CD14-positive monocyte (primary cell): ENCODE results near the gene CCR4. TPM values are rescaled to one million over a fixed set of nuclear protein-coding genes. Genes with fewer than 3 reads are reported as not detected.

Experiments
- DNase-seq, 3 donors: peaks; one replicate each; pipeline ENCODE4 v3.0.0-alpha.2; 2011 to 2022
- H2AFZ ChIP-seq: 2 replicates; pipeline ENCODE4 v1.6.0; 2012; ENCODE audit warnings: mild to moderate bottlenecking, low read depth, low read length, inconsistent platforms; ENCODE audit not compliant: insufficient read depth, poor library complexity, severe bottlenecking
- H3K27ac ChIP-seq, 2 donors: 1 replicate in 1 of 2; 2 replicates in 1 of 2; pipeline ENCODE4 v1.5.1; 2012 to 2013; ENCODE audit warnings: low read length in 2 of 2, control low read depth in 1 of 2, inconsistent platforms in 1 of 2, low read depth in 1 of 2, mild to moderate bottlenecking in 1 of 2
- H3K27me3 ChIP-seq, 2 donors: one replicate each; pipeline versions ENCODE4 v1.6.0 to v1.6.1; 2011 to 2013; ENCODE audit warnings: low read length in 2 of 2; ENCODE audit not compliant: control insufficient read depth in 2 of 2, insufficient read depth in 2 of 2
- H3K36me3 ChIP-seq, 2 donors: replicated peaks in 1 of 2; 1 replicate in 1 of 2; 2 replicates in 1 of 2; pipeline versions ENCODE4 v1.5.1 to v1.6.1; 2012 to 2013; ENCODE audit warnings: low read length in 2 of 2, control low read depth in 1 of 2, inconsistent platforms in 1 of 2, mild to moderate bottlenecking in 1 of 2; ENCODE audit not compliant: insufficient read depth in 2 of 2, control insufficient read depth in 1 of 2
- H3K4me1 ChIP-seq, 2 donors: 1 replicate in 1 of 2; 2 replicates in 1 of 2; pipeline versions ENCODE4 v1.5.1 to v1.6.1; 2012 to 2013; ENCODE audit warnings: low read length in 2 of 2, control low read depth in 1 of 2, inconsistent platforms in 1 of 2, mild to moderate bottlenecking in 1 of 2, moderate library complexity in 1 of 2; ENCODE audit not compliant: insufficient read depth in 2 of 2, control insufficient read depth in 1 of 2
- H3K4me2 ChIP-seq: replicated peaks from 2 replicates; pipeline ENCODE3; 2012; ENCODE audit warnings: low read length, moderate library complexity, mild to moderate bottlenecking; ENCODE audit not compliant: poor library complexity, severe bottlenecking; ENCODE audit errors: extremely low read depth
- H3K4me3 ChIP-seq, 3 experiments: fragments of 200-600 bp in 1 of 3; sonication (generic) in 1 of 3; replicated peaks in 1 of 3; 1 replicate in 2 of 3; 2 replicates in 1 of 3; pipeline ENCODE4 v1.5.1; 2011 to 2013; ENCODE audit warnings: low read length in 3 of 3, mild to moderate bottlenecking in 3 of 3, control low read depth in 2 of 3, low read depth in 2 of 3, inconsistent platforms in 1 of 3, moderate library complexity in 1 of 3
- H3K79me2 ChIP-seq: 2 replicates; pipeline ENCODE4 v1.6.0; 2012; ENCODE audit warnings: mild to moderate bottlenecking, control low read depth, inconsistent platforms, low read length, moderate library complexity; ENCODE audit not compliant: insufficient read depth
- H3K9ac ChIP-seq: 2 replicates; pipeline ENCODE4 v1.6.0; 2017; ENCODE audit warnings: low read length, mild to moderate bottlenecking; ENCODE audit not compliant: insufficient read depth, poor library complexity, severe bottlenecking
- H3K9me3 ChIP-seq, 2 donors: replicated peaks in 1 of 2; 1 replicate in 1 of 2; 2 replicates in 1 of 2; pipeline versions ENCODE4 v1.5.1 to v1.6.1; 2012 to 2013; ENCODE audit warnings: low read length in 2 of 2, control low read depth in 1 of 2; ENCODE audit not compliant: control insufficient read depth in 1 of 2, insufficient read depth in 1 of 2
- H4K20me1 ChIP-seq: 2 replicates; pipeline ENCODE4 v1.6.0; 2012; ENCODE audit warnings: mild to moderate bottlenecking, low read length, control low read depth, moderate library complexity; ENCODE audit not compliant: insufficient read depth
- H3K27ac Mint-ChIP-seq, 7 donors: one replicate each; pipeline ENCODE4 v1.8.0; 2020; ENCODE audit warnings: mild to moderate bottlenecking in 7 of 7, mixed read lengths in 7 of 7, moderate library complexity in 6 of 7, inconsistent platforms in 2 of 7
- H3K27me3 Mint-ChIP-seq, 3 donors: one replicate each; pipeline ENCODE4 v1.8.0; 2021 to 2022; ENCODE audit warnings: low read depth in 3 of 3, mild to moderate bottlenecking in 3 of 3, mixed read lengths in 3 of 3, moderate library complexity in 3 of 3, inconsistent platforms in 1 of 3
- H3K36me3 Mint-ChIP-seq, 2 donors: one replicate each; pipeline ENCODE4 v1.8.0; 2020; ENCODE audit warnings: mixed read lengths in 2 of 2, inconsistent platforms in 1 of 2, mild to moderate bottlenecking in 1 of 2
- H3K4me1 Mint-ChIP-seq: one replicate; pipeline ENCODE4 v1.8.0; 2020; ENCODE audit warnings: mild to moderate bottlenecking, mixed read lengths
- H3K4me3 Mint-ChIP-seq, 2 donors: one replicate each; pipeline ENCODE4 v1.8.0; 2020; ENCODE audit warnings: mild to moderate bottlenecking in 2 of 2, mixed read lengths in 2 of 2, moderate library complexity in 1 of 2
- H3K9me3 Mint-ChIP-seq, 7 donors: one replicate each; pipeline ENCODE4 v1.8.0; 2020 to 2022; ENCODE audit warnings: mixed read lengths in 7 of 7, mild to moderate bottlenecking in 6 of 7, moderate library complexity in 6 of 7, inconsistent platforms in 2 of 7
- CTCF ChIP-seq: fragments of 200-600 bp; IDR thresholded peaks from one replicate; pipeline ENCODE4 v1.8.0; 2022; ENCODE audit warnings: antibody characterized with exemption, mild to moderate bottlenecking
- WGBS: methylation state at CpG from one replicate; pipeline ENCODE4 v1.1.5; 2013; ENCODE audit warnings: missing lambda C conversion rate; ENCODE audit not compliant: insufficient coverage; 5-methylcytosine and 5-hydroxymethylcytosine counted together
- intact Hi-C, 2 donors: fragments of 100-400 bp; cut with micrococcal nuclease; formaldehyde crosslinking; loops; one replicate each; pipeline versions ENCODE4 v1.15.0 to v1.15.1; 2023
- polyA plus RNA-seq, 3 donors: library from polyadenylated mRNA; depleted of rRNA in 1 of 3; unstranded in 2 of 3; stranded (reverse) in 1 of 3; fragments of 300-500 nt in 2 of 3; fragments of >200 nt in 1 of 3; fragmentation: Illumina TruSeq in 2 of 3; gene quantifications; 1 replicate in 2 of 3; 2 replicates in 1 of 3; pipeline ENCODE4 v1.2.3, GENCODE V29; 2012 to 2021

CCR4 gene
- polyA plus RNA-seq, 3 donors, result 0.04 TPM; not detected in 2

DNA sequence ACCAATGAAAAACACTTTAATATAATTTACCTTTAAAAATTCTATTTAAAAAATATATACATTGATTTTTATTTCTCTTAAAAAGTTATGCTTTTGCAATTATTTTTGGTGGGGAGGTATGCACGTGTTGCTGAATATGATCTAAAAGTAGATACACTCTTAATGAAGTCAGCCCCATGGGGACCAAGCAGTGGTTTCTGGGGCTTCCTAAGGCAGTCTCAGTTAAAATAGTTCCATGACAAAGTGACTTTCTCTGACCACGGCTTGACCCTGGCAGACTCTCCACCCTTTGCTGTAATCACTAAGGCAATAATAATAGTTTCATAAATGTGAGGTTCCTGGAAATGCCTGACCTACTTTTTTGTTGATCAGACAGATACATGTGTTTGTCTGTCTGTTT, 50.4 kb downstream of the CCR4 start:
- peaks cover 4% of the 10 kb centered on the region for H3K4me1 Mint-ChIP-seq
- no peak overlapping the region for H2AFZ ChIP-seq
- DNase-seq, result no peak
- intact Hi-C loops, result no loop called here
- peaks cover 59 to 95% of the 10 kb centered on the region in 2 donors for H3K36me3 ChIP-seq
- H3K4me1 ChIP-seq, result no peaks in the 10 kb centered on the region
- H3K36me3 Mint-ChIP-seq, result peaks cover 74 to 89% of the 10 kb centered on the region in 2 donors
- H3K4me3 ChIP-seq, result no peak overlapping the region
- TF ChIP-seq CTCF, result no peak
- peaks cover 6% of the 10 kb centered on the region for H4K20me1 ChIP-seq
- H3K9me3 ChIP-seq, result no peaks in the 10 kb centered on the region
- no peak overlapping the region for H3K4me2 ChIP-seq
- no peaks in the 10 kb centered on the region for H3K27me3 Mint-ChIP-seq
- H3K27ac ChIP-seq, result no peak overlapping the region
- H3K9me3 Mint-ChIP-seq, result peaks cover 0 to 4% (median 2%) of the 10 kb centered on the region in 7 donors
- no peak overlapping the region for H3K9ac ChIP-seq
- no peaks in the 10 kb centered on the region for H3K79me2 ChIP-seq
- no peak overlapping the region for H3K4me3 Mint-ChIP-seq
- WGBS, result no CpG with 5 or more reads among the region's 2 CpGs
- no peaks in the 10 kb centered on the region for H3K27me3 ChIP-seq
- peak overlapping the region in 1 of 7 donors; percentile 12 for H3K27ac Mint-ChIP-seq

DNA sequence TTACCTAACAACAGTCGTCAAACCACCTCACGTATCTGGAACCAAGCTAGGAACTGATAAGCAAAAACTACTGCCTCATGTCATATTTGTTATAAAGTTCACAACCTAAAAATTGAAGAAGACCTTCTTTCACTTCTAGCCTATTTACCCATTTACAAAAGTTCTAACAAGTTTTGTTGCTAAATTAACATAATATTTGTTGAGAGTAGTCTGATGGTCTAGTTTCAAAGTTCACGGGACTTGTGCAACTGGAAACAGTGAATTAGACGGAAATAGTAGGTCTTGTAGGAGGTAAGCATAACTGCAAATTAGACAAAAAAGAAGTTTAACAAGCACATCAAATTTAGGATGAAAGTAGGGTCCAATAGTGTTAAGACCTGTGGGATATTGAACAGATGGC, 51.9 kb downstream of the CCR4 start:
- H3K36me3 Mint-ChIP-seq, result peaks cover 79 to 92% of the 10 kb centered on the region in 2 donors
- peaks cover 6% of the 10 kb centered on the region for H3K4me1 Mint-ChIP-seq
- intact Hi-C loops, result no loop called here
- H3K4me2 ChIP-seq, result no peak overlapping the region
- no peak for DNase-seq
- no peaks in the 10 kb centered on the region for H3K27me3 ChIP-seq
- H3K4me1 ChIP-seq, result no peaks in the 10 kb centered on the region
- no peak overlapping the region for H3K9ac ChIP-seq
- no peaks in the 10 kb centered on the region for H3K27me3 Mint-ChIP-seq
- peaks cover 0 to 4% (median 2%) of the 10 kb centered on the region in 7 donors for H3K9me3 Mint-ChIP-seq
- 100% methylated on average over 2 of the region's 4 CpGs for WGBS
- H3K4me3 ChIP-seq, result no peak overlapping the region
- no peak overlapping the region for H3K27ac ChIP-seq
- no peak overlapping the region for H2AFZ ChIP-seq
- no peak for TF ChIP-seq CTCF
- H3K79me2 ChIP-seq, result no peaks in the 10 kb centered on the region
- peaks cover 6% of the 10 kb centered on the region for H4K20me1 ChIP-seq
- H3K27ac Mint-ChIP-seq, result no peak overlapping the region
- no peaks in the 10 kb centered on the region for H3K9me3 ChIP-seq
- H3K4me3 Mint-ChIP-seq, result no peak overlapping the region
- peaks cover 62 to 95% of the 10 kb centered on the region in 2 donors for H3K36me3 ChIP-seq
